Effector CD8-positive, alpha-beta T cell (primary cell): ENCODE data around the gene EEF1A1.
A peak's percentile ranks its signal among the peaks of the same experiment; 100 is the strongest.
"Not testable (repeated sequence)": the region's sequence is repeated elsewhere in the genome, so short reads cannot be mapped to it uniquely, and the experiment has no call there.

Source experiments
- DNase-seq: peaks from one replicate; lab custom pipeline; 2025; lab: John Stamatoyannopoulos, UW
- total RNA-seq, 4 experiments: gene quantifications; one replicate each; lab custom pipeline; 2026; lab: John Stamatoyannopoulos, UW

EEF1A1 gene
- total RNA-seq: 7,776 to 15,557 (median 10,417) reads per million in 4 experiments

GRCh38 chr6:73520688-73521350 is at the start of gene EEF1A1:
Gene EEF1A1 (minus strand): TSS chr6:73521032. CDS start chr6:73520026, 1,006 bp downstream.
- DNase-seq: peak; percentile 99

GRCh38 chr6:73569121-73569520 is 48.3 kb upstream of the EEF1A1 start:
- no peak for DNase-seq

DNA sequence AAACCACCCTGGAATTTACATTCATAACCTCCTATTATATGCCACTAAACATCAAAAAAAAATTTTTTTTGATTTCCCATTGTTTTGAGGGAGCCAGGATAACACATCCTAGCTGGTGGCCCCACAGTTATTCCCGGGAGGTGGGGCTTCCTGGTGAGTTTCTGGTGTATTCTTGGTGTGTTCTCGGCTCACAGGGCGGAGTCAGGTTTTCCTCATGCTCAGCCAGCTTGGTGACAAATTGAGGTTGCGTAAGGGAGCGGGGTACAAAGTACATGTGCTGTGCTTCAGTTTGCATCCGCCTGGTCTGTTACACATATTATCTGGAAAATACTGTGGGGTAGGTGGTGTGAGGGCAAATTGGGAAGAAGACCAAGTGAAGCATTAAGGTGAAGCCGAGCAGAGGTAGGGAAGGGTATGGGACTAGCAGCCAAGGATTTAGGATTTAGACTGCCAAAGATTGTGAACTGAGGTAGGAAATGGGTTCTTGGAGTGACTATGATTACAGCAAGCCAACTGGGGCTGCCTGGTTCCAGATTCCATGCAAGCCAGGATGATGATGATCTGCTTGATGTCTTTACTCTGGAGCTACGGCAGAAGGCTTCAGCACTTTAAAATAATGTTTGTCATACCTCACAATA is 46.2 kb upstream of the EEF1A1 start:
- no peak for DNase-seq

DNA sequence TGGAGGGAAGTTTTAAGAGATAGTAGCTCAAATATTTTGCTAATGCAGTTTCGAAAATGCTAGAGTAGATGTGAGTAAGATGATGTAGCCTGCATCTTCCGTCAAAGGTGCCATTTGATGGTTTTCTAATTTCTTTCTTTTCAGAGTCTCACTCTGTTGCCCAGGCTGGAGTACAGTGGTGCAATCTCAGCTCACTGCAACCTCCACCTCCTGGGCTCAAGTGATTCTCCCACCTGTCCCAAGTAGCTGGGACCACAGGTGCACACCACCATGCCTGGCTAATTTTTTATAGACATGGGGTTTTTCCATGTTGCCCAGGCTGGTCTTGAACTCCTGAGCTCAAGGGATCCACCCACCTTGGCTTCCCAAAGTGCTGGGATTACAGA is 45.6 kb upstream of the EEF1A1 start:
- not testable (repeated sequence) for DNase-seq

- no peak for DNase-seq
Observed at GRCh38 chr6:73565767-73566485, 45.1 kb upstream of the EEF1A1 start.

DNA sequence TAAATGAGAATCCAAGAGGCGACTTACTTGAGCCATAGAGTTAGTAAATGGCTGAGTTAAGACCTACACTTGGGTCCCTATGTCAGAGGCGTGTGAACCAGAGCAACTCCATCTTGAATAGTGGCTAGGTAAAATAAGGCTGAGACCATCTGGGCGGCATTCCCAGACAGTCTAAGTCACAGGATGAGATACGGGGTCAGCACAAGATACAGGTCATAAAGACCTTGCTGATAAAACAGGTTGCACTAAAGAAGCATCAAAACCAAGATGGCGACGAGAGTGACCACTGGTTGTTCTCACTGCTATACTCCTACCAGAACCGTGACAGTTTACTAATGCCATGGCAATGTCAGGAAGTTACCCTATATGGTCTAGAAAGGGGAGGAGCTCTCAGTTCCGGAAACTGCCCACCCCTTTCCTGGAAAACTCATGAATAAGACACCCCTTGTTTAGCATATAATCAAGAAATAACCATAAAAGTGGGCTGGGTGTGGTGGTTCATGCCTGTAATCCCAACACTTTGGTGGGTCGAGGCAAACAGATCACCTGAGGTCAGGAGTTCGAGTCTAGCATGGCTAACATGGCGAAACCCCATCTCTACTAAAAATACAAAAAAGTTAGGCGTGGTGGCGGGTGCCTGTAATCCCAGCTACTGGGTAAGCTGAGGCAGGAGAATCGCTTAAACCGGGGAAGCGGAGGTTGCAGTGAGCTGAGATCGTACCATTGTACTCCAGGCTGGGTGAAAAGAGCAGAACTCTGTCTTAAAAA is 43.9 kb upstream of the EEF1A1 start:
- DNase-seq: no peak

GRCh38 chr6:73562558-73562957 is 41.7 kb upstream of the EEF1A1 start:
- no peak for DNase-seq

DNA sequence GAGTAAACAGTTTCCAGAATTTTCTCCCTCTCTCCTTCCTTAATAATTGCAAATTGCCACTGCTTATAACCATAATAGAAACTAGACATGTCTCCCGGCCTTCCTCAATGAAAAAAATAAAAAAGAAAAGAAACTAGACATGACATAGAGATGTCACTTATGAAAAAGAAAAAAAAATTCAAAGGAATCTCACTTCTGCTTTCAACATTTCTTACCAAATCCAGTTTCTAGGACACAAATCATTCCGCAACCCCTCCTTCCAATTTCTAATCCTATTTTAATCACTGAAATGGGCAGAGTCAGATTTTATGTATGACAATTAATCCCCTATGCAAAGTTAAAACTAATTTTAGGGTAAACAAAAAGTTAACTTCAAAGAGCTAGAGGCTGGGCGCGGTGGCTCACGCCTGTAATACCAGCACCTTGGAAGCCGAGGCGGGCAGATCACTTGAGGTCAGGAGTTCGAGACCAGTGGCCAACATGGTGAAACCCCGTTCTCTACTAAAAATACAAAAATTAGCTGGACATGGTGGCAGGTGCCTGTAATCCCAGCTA is 40.1 kb upstream of the EEF1A1 start:
- no peak for DNase-seq

GRCh38 chr6:73560182-73560732 is 39.4 kb upstream of the EEF1A1 start:
- DNase-seq: no peak

DNA sequence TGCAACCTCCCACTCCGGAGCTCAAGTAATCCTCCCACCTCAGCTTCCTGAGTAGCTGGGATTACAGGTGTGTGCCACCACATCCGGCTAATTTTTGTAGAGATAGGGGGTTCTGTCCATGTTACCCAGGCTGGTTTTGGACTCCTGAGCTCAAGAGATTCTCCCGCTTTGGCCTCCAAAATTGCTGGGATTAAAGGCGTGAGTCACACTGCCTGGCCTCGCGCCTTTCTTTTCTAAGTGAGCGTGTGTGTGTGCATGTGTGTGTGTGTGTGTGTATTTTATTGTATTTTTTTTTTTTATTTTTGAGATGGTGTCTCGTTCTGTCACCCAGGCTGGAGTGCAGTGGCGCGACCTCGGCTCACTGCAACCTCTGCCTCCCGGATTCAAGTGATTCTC is 38.6 kb upstream of the EEF1A1 start:
- DNase-seq: not testable (repeated sequence)

- no peak for DNase-seq
Observed at GRCh38 chr6:73558624-73559398, 38.0 kb upstream of the EEF1A1 start.

GRCh38 chr6:73556836-73557235 is 36.0 kb upstream of the EEF1A1 start:
- no peak for DNase-seq

- not testable (repeated sequence) for DNase-seq
Observed at GRCh38 chr6:73555380-73555949, 34.6 kb upstream of the EEF1A1 start.

- not testable (repeated sequence) for DNase-seq
Observed at GRCh38 chr6:73551115-73551514, 30.3 kb upstream of the EEF1A1 start.

GRCh38 chr6:73548458-73549446 is 27.9 kb upstream of the EEF1A1 start:
- DNase-seq: no peak

- no peak for DNase-seq
Observed at GRCh38 chr6:73547036-73547435, 26.2 kb upstream of the EEF1A1 start.

GRCh38 chr6:73542891-73543290 is 22.1 kb upstream of the EEF1A1 start:
- no peak for DNase-seq

- DNase-seq: not testable (repeated sequence)
Observed at GRCh38 chr6:73542481-73542880, 21.6 kb upstream of the EEF1A1 start.

DNA sequence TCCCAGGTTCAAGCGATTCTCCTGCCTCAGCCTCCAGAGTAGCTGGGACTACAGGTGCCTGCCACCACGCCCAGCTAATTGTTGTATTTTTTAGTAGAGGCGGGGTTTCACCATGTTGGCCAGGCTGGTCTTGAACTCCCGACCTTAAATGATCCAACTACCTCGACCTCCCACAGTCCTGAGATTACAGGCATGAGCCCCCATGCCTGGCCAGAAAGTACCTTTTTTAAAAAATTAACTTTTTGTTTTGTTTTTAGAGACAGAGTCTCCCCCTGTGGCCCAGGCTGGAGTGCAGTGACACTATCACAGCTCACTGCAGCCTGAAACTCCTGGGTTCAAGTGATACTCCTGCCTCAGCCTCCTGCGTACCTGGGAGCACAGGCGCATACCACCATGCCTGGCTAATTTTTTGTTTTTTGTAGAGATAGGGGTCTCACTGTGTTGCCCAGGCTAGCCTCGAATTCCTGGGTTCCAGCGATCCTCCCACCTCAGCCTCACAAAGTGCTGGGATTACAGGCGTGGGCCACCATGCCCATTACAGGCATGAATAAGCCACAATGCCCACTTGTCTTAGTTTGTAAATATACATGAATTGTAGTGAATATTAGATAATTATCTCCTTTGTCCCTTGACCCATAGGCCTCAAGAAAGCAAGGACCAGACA is 17.4 kb upstream of the EEF1A1 start:
- no peak for DNase-seq
